NK-92 (cell line): Measurements from ENCODE around the gene ZDHHC13.

Source experiments
- DNase-seq: peaks from one replicate; lab custom pipeline; 2025; ENCODE audit not compliant: unreplicated experiment; lab: John Stamatoyannopoulos, UW

The ZDHHC13 gene

DNA sequence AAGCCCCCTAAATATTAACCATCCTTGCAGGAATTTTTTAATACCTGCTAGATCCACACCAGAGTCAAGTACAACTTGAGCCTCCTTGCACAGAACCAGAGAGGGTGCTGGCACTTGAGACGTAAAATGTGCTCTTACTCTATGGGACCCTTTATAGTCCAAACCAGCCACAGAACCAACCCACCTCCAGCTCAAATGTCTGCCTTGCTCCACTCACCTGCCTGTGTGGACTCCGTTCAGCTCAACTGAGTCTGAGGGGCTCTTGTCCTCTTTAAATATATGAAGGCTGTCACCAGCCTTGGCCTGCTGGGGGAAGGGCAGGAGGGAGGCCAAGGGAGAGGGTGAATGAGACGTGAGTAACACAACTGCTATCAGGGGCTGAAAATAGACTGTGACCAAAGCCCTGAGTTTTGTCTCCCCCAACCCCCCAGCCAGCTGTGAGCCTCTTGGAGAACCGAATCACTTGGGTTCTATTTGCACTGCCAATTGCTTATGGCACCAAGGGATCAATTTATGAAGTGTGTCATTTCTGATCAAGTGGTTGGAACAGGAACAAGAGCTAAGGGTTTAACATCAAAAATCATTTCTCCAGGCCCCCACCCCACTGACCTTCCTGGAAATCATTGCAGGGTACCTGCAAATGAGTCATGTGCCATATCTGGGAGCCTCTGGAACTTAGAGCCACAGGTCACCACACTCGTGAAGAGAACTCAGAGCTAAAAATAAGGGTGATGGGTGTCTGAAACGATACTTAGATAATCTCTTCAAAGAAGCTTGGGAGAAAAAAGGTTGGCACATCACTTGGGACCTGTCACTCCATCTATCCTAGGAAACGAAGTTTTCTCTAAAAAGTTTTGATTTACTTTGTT is 85.0 kb downstream of the ZDHHC13 start, which contains the start of gene CSRP3:
Gene CSRP3 (minus strand): TSS at position 247 of the 869 bp plus-strand sequence. CDS start 9,535 bp downstream, outside the sequence.
- no peak for DNase-seq

GRCh38 chr11:19204836-19205235 is 87.9 kb downstream of the ZDHHC13 start:
- no peak for DNase-seq

GRCh38 chr11:19208181-19208580 is 91.2 kb downstream of the ZDHHC13 start:
- DNase-seq = no peak

- DNase-seq = no peak
These were observed 92.1 kb downstream of the ZDHHC13 start for GRCh38 chr11:19208959-19209546.

DNA sequence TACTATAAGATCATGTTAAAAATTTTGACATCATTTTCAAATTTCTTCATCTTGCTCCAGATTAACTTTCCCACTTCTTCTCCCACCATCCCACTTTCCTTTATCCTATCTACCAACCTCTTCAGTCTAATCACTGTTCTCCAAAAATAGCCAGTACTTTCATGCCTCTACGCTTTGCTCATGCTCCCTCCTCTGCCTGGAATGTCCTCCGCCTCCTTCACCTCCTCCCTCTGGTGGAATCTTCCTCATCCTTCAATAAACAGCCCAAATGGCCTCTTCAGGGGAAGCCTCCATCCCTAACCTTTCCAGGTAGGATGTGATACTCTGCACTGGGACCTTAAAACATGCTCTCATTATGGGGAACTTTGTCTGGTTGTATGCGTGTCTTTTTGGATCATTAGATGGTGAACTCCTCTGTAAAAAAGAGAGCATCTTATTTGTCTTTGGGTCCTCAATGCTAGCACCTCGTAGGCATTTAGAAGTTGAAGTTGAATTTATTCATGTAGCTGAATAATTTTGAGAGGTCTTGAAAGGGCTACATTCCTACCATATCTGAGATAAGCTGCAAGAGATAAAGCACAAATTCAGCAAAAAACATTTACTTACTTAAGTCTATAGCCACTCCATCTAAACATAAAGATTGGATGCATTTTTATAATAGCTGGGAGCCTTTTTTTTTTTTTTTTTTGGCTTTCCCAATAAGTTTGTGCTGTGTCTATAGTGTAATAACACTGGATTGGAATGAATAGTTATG is 92.8 kb downstream of the ZDHHC13 start:
- DNase-seq = no peak

- DNase-seq = no peak
These were observed 99.1 kb downstream of the ZDHHC13 start for GRCh38 chr11:19216021-19216420.

DNA sequence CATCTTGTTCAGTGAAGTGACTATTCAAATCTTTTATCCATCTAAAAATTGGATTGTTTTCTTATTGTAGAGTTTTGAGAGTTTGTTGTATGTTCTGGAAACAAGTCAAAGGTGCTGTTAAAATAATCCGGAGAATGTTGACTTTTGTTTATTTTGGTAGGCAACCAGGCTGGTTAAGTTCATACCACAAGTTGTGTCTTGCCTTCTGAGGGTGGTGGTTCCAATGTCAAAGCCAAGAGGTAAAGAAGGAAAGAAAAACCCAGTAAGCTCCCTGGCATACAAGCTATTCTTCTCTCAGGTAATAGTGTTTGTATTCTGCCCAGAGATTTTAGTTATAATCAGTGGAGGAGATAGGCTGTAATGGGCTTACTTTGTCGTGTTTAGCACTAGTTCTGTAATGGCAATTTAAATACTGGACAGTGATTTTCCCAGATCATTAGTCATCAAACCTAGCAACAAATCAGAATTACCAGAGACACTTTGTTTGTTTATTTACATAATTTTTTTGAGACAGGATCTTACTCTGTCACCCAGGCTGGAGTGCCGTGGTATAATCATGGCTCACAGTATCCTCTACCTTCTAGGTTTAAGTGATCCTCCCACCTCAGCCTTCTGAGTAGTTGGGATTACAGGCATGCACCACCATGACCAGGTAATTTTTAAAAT is 99.9 kb downstream of the ZDHHC13 start:
- no peak for DNase-seq

- DNase-seq = no peak
These were observed 101.2 kb downstream of the ZDHHC13 start for GRCh38 chr11:19218216-19218615.

- no peak for DNase-seq
These were observed 102.0 kb downstream of the ZDHHC13 start for GRCh38 chr11:19218786-19219460.

GRCh38 chr11:19220903-19221724 is 104.1 kb downstream of the ZDHHC13 start:
- DNase-seq = no peak

DNA sequence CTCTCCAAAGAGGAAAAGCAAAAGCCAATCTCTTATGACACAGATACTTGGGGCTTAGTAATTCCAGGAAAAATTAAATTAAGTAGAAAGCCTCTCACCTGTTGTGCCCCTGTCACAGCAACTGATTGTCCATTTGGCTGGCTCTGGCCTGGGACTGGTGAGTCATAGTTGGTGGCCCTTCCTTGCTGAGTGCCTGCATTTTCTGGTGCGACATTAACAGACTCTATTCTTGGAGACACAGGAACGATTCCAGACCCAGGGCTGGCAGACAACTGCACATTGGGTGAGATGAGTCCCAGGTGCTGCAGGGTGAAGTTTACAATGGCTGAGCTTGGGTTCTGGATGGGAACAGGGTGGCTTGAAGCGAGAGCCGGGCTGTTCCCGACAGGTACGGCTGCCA is 108.2 kb downstream of the ZDHHC13 start:
- no peak for DNase-seq

DNA sequence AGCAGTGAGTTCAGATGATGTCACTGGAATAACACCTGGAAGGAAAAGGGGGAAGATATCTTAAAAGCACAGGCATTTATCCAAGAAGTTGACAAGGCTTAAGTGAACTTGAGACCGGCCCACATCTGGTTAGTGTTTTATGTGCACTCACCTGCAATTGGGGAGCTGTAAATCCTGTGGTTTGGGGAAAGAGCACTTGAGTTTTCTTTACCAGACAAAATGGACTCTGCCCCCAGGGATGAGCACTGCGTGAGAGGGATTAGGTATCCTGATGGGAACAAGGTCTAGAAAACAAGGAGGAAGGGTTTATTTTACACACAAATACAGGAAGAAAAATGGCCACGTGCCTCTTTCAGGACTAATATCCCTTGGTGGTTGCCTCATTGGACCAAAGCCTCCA is 108.6 kb downstream of the ZDHHC13 start:
- no peak for DNase-seq
